Mesenteric fat pad (tissue), 1 donor: ENCODE results near the gene IQSEC3. TPM values are rescaled to one million over a fixed set of nuclear protein-coding genes. Genes with fewer than 3 reads are reported as not detected.

Experiments used
- DNase-seq: peaks from one replicate; pipeline ENCODE4 v3.0.0-alpha.2; 2020; ENCODE audit warnings: low spot score
- total RNA-seq: library from RNA; stranded (reverse); fragmentation: NEBNext Ultra II Directional; extraction: Animal tissue kit (Norgen Biotek cat#: 25700); gene quantifications from one replicate; pipeline ENCODE4 v1.2.1, GENCODE V29; 2021
- donor health status: DM: yes; HTN: yes; CAD: no.

Gene IQSEC3
- total RNA-seq, 1 donor from 2014 or later, result 8.1 TPM

- DNase-seq, result no peak
Measured at GRCh38 chr12:138171-138897, 71.8 kb downstream of the IQSEC3 start.

GRCh38 chr12:138898-139534, 72.4 kb downstream of the IQSEC3 start:
- no peak for DNase-seq

GRCh38 chr12:139585-139984, 73.0 kb downstream of the IQSEC3 start:
- DNase-seq, result no peak

GRCh38 chr12:140162-140561, 73.6 kb downstream of the IQSEC3 start:
- no peak for DNase-seq

- no peak for DNase-seq
Measured at GRCh38 chr12:143964-144649, 77.5 kb downstream of the IQSEC3 start.

- DNase-seq, result no peak
Measured at GRCh38 chr12:144650-145284, 78.2 kb downstream of the IQSEC3 start.

- DNase-seq, result no peak
Measured at GRCh38 chr12:145369-145960, 78.9 kb downstream of the IQSEC3 start.

GRCh38 chr12:147242-147641, 80.7 kb downstream of the IQSEC3 start:
- DNase-seq, result no peak

- DNase-seq, result no peak
Measured at GRCh38 chr12:148676-149416, 82.3 kb downstream of the IQSEC3 start.

GRCh38 chr12:151579-151978, 85.0 kb downstream of the IQSEC3 start:
- no peak for DNase-seq

GRCh38 chr12:152440-152839, 85.9 kb downstream of the IQSEC3 start:
- DNase-seq, result no peak

GRCh38 chr12:153080-153746, 86.6 kb downstream of the IQSEC3 start:
- no peak for DNase-seq

GRCh38 chr12:154058-154457, 87.5 kb downstream of the IQSEC3 start:
- no peak for DNase-seq

- no peak for DNase-seq
Measured at GRCh38 chr12:155006-155405, 88.4 kb downstream of the IQSEC3 start.

- DNase-seq, result no peak
Measured at GRCh38 chr12:155646-156045, 89.1 kb downstream of the IQSEC3 start.

GRCh38 chr12:156945-157344, 90.4 kb downstream of the IQSEC3 start:
- no peak for DNase-seq

- DNase-seq, result no peak
Measured at GRCh38 chr12:157644-158043, 91.1 kb downstream of the IQSEC3 start.

- DNase-seq, result no peak
Measured at GRCh38 chr12:159156-159782, 92.7 kb downstream of the IQSEC3 start.

- DNase-seq, result no peak
Measured at GRCh38 chr12:160858-161257, 94.3 kb downstream of the IQSEC3 start.

GRCh38 chr12:161823-162222, 95.3 kb downstream of the IQSEC3 start:
- no peak for DNase-seq
